Inferior parietal cortex (tissue), 1 donor: ENCODE measurements around the gene ARHGEF39.

Experiments
- DNase-seq: peaks from one replicate; pipeline ENCODE4 v3.0.0-alpha.2; 2016; ENCODE audit errors: extremely low spot score

Gene ARHGEF39

GRCh38 chr9:35675204-35675603 lies 10.2 kb upstream of the ARHGEF39 start:
- no peak for DNase-seq

- no peak for DNase-seq
These were observed 9.0 kb upstream of the ARHGEF39 start for GRCh38 chr9:35674025-35674361.

- no peak for DNase-seq
These were observed 8.4 kb upstream of the ARHGEF39 start, which contains the start of gene CA9 for GRCh38 chr9:35673132-35674024. Gene CA9, plus strand, starts transcription at chr9:35673928. Its CDS starts 32 bp downstream, at chr9:35673960.

GRCh38 chr9:35669331-35670145 lies 4.5 kb upstream of the ARHGEF39 start:
- no peak for DNase-seq

GRCh38 chr9:35667939-35668338 lies 2.9 kb upstream of the ARHGEF39 start:
- no peak for DNase-seq

GRCh38 chr9:35666549-35666948 lies 1.6 kb upstream of the ARHGEF39 start:
- DNase-seq: no peak

GRCh38 chr9:35666045-35666444 lies 1.1 kb upstream of the ARHGEF39 start:
- DNase-seq: no peak

- DNase-seq: no peak
These were observed 450 bp upstream of the ARHGEF39 start for GRCh38 chr9:35665471-35665818.

GRCh38 chr9:35662437-35662836 lies 2.6 kb downstream of the ARHGEF39 start:
- DNase-seq: no peak

GRCh38 chr9:35661756-35662350 lies 3.1 kb downstream of the ARHGEF39 start:
- no peak for DNase-seq

GRCh38 chr9:35660966-35661415 lies 4.0 kb downstream of the ARHGEF39 start:
- peak; percentile 38 for DNase-seq

- DNase-seq: no peak
These were observed 5.7 kb downstream of the ARHGEF39 start for GRCh38 chr9:35659340-35659739.

- peak; percentile 29 for DNase-seq
These were observed 6.1 kb downstream of the ARHGEF39 start for GRCh38 chr9:35658968-35659220.

GRCh38 chr9:35658137-35658967 lies 6.6 kb downstream of the ARHGEF39 start, which contains the start of gene CCDC107:
Gene CCDC107, plus strand, starts transcription at chr9:35658292. Its CDS starts 88 bp downstream, at chr9:35658380.
- peak; percentile 90 for DNase-seq

- peak; percentile 97 for DNase-seq
These were observed 7.4 kb downstream of the ARHGEF39 start, which contains the start of gene RMRP for GRCh38 chr9:35657546-35658136. Gene RMRP, minus strand, starts transcription at chr9:35658019.

- peak; percentile 54 for DNase-seq
These were observed 8.0 kb downstream of the ARHGEF39 start for GRCh38 chr9:35656831-35657545.

- DNase-seq: no peak
These were observed 8.6 kb downstream of the ARHGEF39 start for GRCh38 chr9:35656348-35656747.

- DNase-seq: no peak
These were observed 11.4 kb downstream of the ARHGEF39 start for GRCh38 chr9:35653611-35654010.

GRCh38 chr9:35652829-35653209 lies 12.2 kb downstream of the ARHGEF39 start:
- no peak for DNase-seq
